ENCODE data around the gene CUL2.

The CUL2 gene

GRCh38 chr10:35017608-35018007, 72.5 kb downstream of the CUL2 start:
- no peak overlapping the region for H3K23ac ChIP-seq (ENCODE audit: low read length)
- H3K4ac ChIP-seq (ENCODE audit: low read depth, low read length): no peak overlapping the region
- H3K79me1 ChIP-seq (ENCODE audit: low read length): no peaks in the 10 kb centered on the region
- H3K9ac ChIP-seq (ENCODE audit: low read length): no peak overlapping the region
- no peak overlapping the region for H3K27ac ChIP-seq (ENCODE audit: low read depth, low read length)
- no peak overlapping the region for H4K8ac ChIP-seq (ENCODE audit: low read depth, low read length)
- H3K56ac ChIP-seq (ENCODE audit: low read length): no peak overlapping the region
- H3K4me2 ChIP-seq (ENCODE audit: low read length): no peak overlapping the region
- no peaks in the 10 kb centered on the region for H3K79me2 ChIP-seq (ENCODE audit: control insufficient read depth, insufficient read depth, low read length)
- no peak overlapping the region for H2BK15ac ChIP-seq (replicated peaks; ENCODE audit: low read depth)
- H4K5ac ChIP-seq (ENCODE audit: low read length): no peak overlapping the region
- no CpG with 5 or more reads among the region's 5 CpGs for WGBS (ENCODE audit: extremely low coverage, insufficient coverage, low lambda C conversion rate)
- no peak overlapping the region for H2AK5ac ChIP-seq (ENCODE audit: low read length)
- no peaks in the 10 kb centered on the region for H3K27me3 ChIP-seq (ENCODE audit: insufficient read depth, low read length, poor library complexity)
- peaks cover 2% of the 10 kb centered on the region for H3K4me1 ChIP-seq (ENCODE audit: control insufficient read depth, low read depth, low read length)
- H2BK5ac ChIP-seq (ENCODE audit: low read length): no peak overlapping the region
- no peak overlapping the region for H2BK120ac ChIP-seq (ENCODE audit: low read depth, low read length)
- no peak overlapping the region for H3K4me3 ChIP-seq (ENCODE audit: low read length)
- H3K18ac ChIP-seq (ENCODE audit: low read length): no peak overlapping the region
- H3K36me3 ChIP-seq (ENCODE audit: control insufficient read depth, insufficient read depth, low read length): no peaks in the 10 kb centered on the region
- no peak for DNase-seq

GRCh38 chr10:35015843-35016408, 74.2 kb downstream of the CUL2 start:
- Histone ChIP-seq H3K79me1 (ENCODE audit: low read length) (no peaks in the 10 kb centered on the region), H3K36me3 (ENCODE audit: control insufficient read depth, insufficient read depth, low read length) (no peaks in the 10 kb centered on the region), H3K79me2 (ENCODE audit: control insufficient read depth, insufficient read depth, low read length) (no peaks in the 10 kb centered on the region), H3K27ac (ENCODE audit: low read depth, low read length) (no peak overlapping the region), H3K18ac (ENCODE audit: low read length) (no peak overlapping the region), H2BK15ac (replicated peaks; ENCODE audit: low read depth) (no peak overlapping the region), H3K4me3 (ENCODE audit: low read length) (no peak overlapping the region), H4K5ac (ENCODE audit: low read length) (no peak overlapping the region), H3K27me3 (ENCODE audit: insufficient read depth, low read length, poor library complexity) (no peaks in the 10 kb centered on the region), H2BK120ac (ENCODE audit: low read depth, low read length) (no peak overlapping the region), H3K4ac (ENCODE audit: low read depth, low read length) (no peak overlapping the region), H2AK5ac (ENCODE audit: low read length) (no peak overlapping the region), H3K4me2 (ENCODE audit: low read length) (no peak overlapping the region), H3K9ac (ENCODE audit: low read length) (no peak overlapping the region), H3K4me1 (ENCODE audit: control insufficient read depth, low read depth, low read length) (peaks cover 3% of the 10 kb centered on the region), H3K23ac (ENCODE audit: low read length) (no peak overlapping the region), H2BK5ac (ENCODE audit: low read length) (no peak overlapping the region), H4K8ac (ENCODE audit: low read depth, low read length) (no peak overlapping the region), H3K56ac (ENCODE audit: low read length) (no peak overlapping the region)
- WGBS (ENCODE audit: extremely low coverage, insufficient coverage, low lambda C conversion rate): no CpG with 5 or more reads among the region's 5 CpGs
- no peak for DNase-seq

DNA sequence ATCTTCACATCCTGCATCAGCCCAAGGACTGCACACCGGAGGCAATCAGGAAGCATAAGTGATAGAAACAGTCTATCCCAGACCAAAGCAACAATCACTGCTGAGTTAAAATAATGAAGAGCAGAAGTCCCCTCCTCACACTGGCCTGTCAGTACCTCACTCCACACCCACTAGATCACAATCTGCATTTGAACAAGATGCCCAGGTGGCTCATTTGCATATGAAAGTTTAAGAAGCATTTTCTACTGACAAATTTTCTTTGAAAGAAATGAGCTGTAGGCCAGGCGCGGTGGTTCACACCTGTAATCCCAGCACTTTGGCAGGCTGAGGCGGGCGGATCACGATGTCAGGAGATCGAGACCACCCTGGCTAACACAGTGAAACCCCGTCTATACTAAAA, 77.4 kb downstream of the CUL2 start:
- Histone ChIP-seq H3K4me1 (ENCODE audit: control insufficient read depth, low read depth, low read length) (peaks cover 3% of the 10 kb centered on the region), H2AK5ac (ENCODE audit: low read length) (no peak overlapping the region), H2BK15ac (replicated peaks; ENCODE audit: low read depth) (no peak overlapping the region), H3K27ac (ENCODE audit: low read depth, low read length) (no peak overlapping the region), H3K27me3 (ENCODE audit: insufficient read depth, low read length, poor library complexity) (no peaks in the 10 kb centered on the region), H4K8ac (ENCODE audit: low read depth, low read length) (no peak overlapping the region), H3K18ac (ENCODE audit: low read length) (no peak overlapping the region), H3K4ac (ENCODE audit: low read depth, low read length) (no peak overlapping the region), H2BK5ac (ENCODE audit: low read length) (no peak overlapping the region), H3K4me3 (ENCODE audit: low read length) (no peak overlapping the region), H3K79me1 (ENCODE audit: low read length) (no peaks in the 10 kb centered on the region), H3K9ac (ENCODE audit: low read length) (no peak overlapping the region), H3K4me2 (ENCODE audit: low read length) (no peak overlapping the region), H3K36me3 (ENCODE audit: control insufficient read depth, insufficient read depth, low read length) (peaks cover 2% of the 10 kb centered on the region), H3K23ac (ENCODE audit: low read length) (no peak overlapping the region), H2BK120ac (ENCODE audit: low read depth, low read length) (no peak overlapping the region), H3K79me2 (ENCODE audit: control insufficient read depth, insufficient read depth, low read length) (no peaks in the 10 kb centered on the region), H3K56ac (ENCODE audit: low read length) (no peak overlapping the region), H4K5ac (ENCODE audit: low read length) (no peak overlapping the region)
- DNase-seq: peak; percentile 49
- WGBS (ENCODE audit: extremely low coverage, insufficient coverage, low lambda C conversion rate): no CpG with 5 or more reads among the region's 8 CpGs

GRCh38 chr10:35011771-35012191, 78.4 kb downstream of the CUL2 start:
- DNase-seq: no peak
- no peak overlapping the region for H3K9ac ChIP-seq (ENCODE audit: low read length)
- no peaks in the 10 kb centered on the region for H3K79me2 ChIP-seq (ENCODE audit: control insufficient read depth, insufficient read depth, low read length)
- WGBS (ENCODE audit: extremely low coverage, insufficient coverage, low lambda C conversion rate): no CpG with 5 or more reads among the region's 7 CpGs
- H2AK5ac ChIP-seq (ENCODE audit: low read length): no peak overlapping the region
- no peak overlapping the region for H3K56ac ChIP-seq (ENCODE audit: low read length)
- H3K4me3 ChIP-seq (ENCODE audit: low read length): no peak overlapping the region
- no peak overlapping the region for H4K8ac ChIP-seq (ENCODE audit: low read depth, low read length)
- H3K18ac ChIP-seq (ENCODE audit: low read length): no peak overlapping the region
- H3K27ac ChIP-seq (ENCODE audit: low read depth, low read length): no peak overlapping the region
- no peak overlapping the region for H4K5ac ChIP-seq (ENCODE audit: low read length)
- peaks cover 2% of the 10 kb centered on the region for H3K36me3 ChIP-seq (ENCODE audit: control insufficient read depth, insufficient read depth, low read length)
- no peak overlapping the region for H2BK15ac ChIP-seq (replicated peaks; ENCODE audit: low read depth)
- H3K79me1 ChIP-seq (ENCODE audit: low read length): no peaks in the 10 kb centered on the region
- peaks cover 3% of the 10 kb centered on the region for H3K4me1 ChIP-seq (ENCODE audit: control insufficient read depth, low read depth, low read length)
- H2BK120ac ChIP-seq (ENCODE audit: low read depth, low read length): no peak overlapping the region
- H3K4ac ChIP-seq (ENCODE audit: low read depth, low read length): no peak overlapping the region
- H3K4me2 ChIP-seq (ENCODE audit: low read length): no peak overlapping the region
- H3K23ac ChIP-seq (ENCODE audit: low read length): no peak overlapping the region
- H3K27me3 ChIP-seq (ENCODE audit: insufficient read depth, low read length, poor library complexity): no peaks in the 10 kb centered on the region
- H2BK5ac ChIP-seq (ENCODE audit: low read length): no peak overlapping the region

- no peaks in the 10 kb centered on the region for H3K79me2 ChIP-seq (ENCODE audit: control insufficient read depth, insufficient read depth, low read length)
- no peak overlapping the region for H4K8ac ChIP-seq (ENCODE audit: low read depth, low read length)
- no peak overlapping the region for H2BK5ac ChIP-seq (ENCODE audit: low read length)
- no CpG with 5 or more reads among the region's 4 CpGs for WGBS (ENCODE audit: extremely low coverage, insufficient coverage, low lambda C conversion rate)
- no peak overlapping the region for H3K9ac ChIP-seq (ENCODE audit: low read length)
- no peak overlapping the region for H2BK15ac ChIP-seq (replicated peaks; ENCODE audit: low read depth)
- no peaks in the 10 kb centered on the region for H3K27me3 ChIP-seq (ENCODE audit: insufficient read depth, low read length, poor library complexity)
- peaks cover 3% of the 10 kb centered on the region for H3K4me1 ChIP-seq (ENCODE audit: control insufficient read depth, low read depth, low read length)
- H2BK120ac ChIP-seq (ENCODE audit: low read depth, low read length): no peak overlapping the region
- no peak overlapping the region for H4K5ac ChIP-seq (ENCODE audit: low read length)
- DNase-seq: peak; percentile 84
- no peak overlapping the region for H3K4me3 ChIP-seq (ENCODE audit: low read length)
- no peak overlapping the region for H3K4ac ChIP-seq (ENCODE audit: low read depth, low read length)
- H3K23ac ChIP-seq (ENCODE audit: low read length): no peak overlapping the region
- H3K56ac ChIP-seq (ENCODE audit: low read length): no peak overlapping the region
- H2AK5ac ChIP-seq (ENCODE audit: low read length): no peak overlapping the region
- H3K18ac ChIP-seq (ENCODE audit: low read length): no peak overlapping the region
- H3K27ac ChIP-seq (ENCODE audit: low read depth, low read length): no peak overlapping the region
- H3K36me3 ChIP-seq (ENCODE audit: control insufficient read depth, insufficient read depth, low read length): peaks cover 2% of the 10 kb centered on the region
- no peak overlapping the region for H3K4me2 ChIP-seq (ENCODE audit: low read length)
- H3K79me1 ChIP-seq (ENCODE audit: low read length): no peaks in the 10 kb centered on the region
Observed at GRCh38 chr10:35007858-35008301, 82.3 kb downstream of the CUL2 start.

DNA sequence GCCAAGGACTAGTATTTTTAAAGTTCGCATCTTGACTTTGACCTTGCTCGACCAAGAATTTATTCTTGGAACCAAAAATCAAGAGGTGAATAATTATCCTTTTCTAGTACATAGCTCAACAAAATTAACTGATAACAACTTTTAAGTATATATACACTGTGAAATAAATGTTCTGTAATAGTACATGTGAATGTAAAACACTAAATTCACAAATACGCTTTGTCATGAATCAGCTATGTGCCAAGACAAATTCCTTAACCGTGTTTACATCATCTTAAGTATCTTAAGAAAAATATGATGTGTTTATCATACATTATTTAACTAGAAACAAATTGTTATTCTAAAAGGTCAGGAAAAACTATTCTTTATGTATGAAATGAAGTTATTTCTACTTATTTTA, 83.3 kb downstream of the CUL2 start:
- Histone ChIP-seq H4K5ac (ENCODE audit: low read length) (no peak overlapping the region), H3K27ac (ENCODE audit: low read depth, low read length) (no peak overlapping the region), H3K18ac (ENCODE audit: low read length) (no peak overlapping the region), H3K4me1 (ENCODE audit: control insufficient read depth, low read depth, low read length) (no peaks in the 10 kb centered on the region), H3K36me3 (ENCODE audit: control insufficient read depth, insufficient read depth, low read length) (peaks cover 2% of the 10 kb centered on the region), H3K4me2 (ENCODE audit: low read length) (no peak overlapping the region), H2BK15ac (replicated peaks; ENCODE audit: low read depth) (no peak overlapping the region), H2BK5ac (ENCODE audit: low read length) (no peak overlapping the region), H4K8ac (ENCODE audit: low read depth, low read length) (no peak overlapping the region), H3K4me3 (ENCODE audit: low read length) (no peak overlapping the region), H3K79me1 (ENCODE audit: low read length) (no peaks in the 10 kb centered on the region), H2AK5ac (ENCODE audit: low read length) (no peak overlapping the region), H3K23ac (ENCODE audit: low read length) (no peak overlapping the region), H3K56ac (ENCODE audit: low read length) (no peak overlapping the region), H3K27me3 (ENCODE audit: insufficient read depth, low read length, poor library complexity) (no peaks in the 10 kb centered on the region), H3K9ac (ENCODE audit: low read length) (no peak overlapping the region), H3K4ac (ENCODE audit: low read depth, low read length) (no peak overlapping the region), H3K79me2 (ENCODE audit: control insufficient read depth, insufficient read depth, low read length) (no peaks in the 10 kb centered on the region), H2BK120ac (ENCODE audit: low read depth, low read length) (no peak overlapping the region)
- no CpG with 5 or more reads among the region's 4 CpGs for WGBS (ENCODE audit: extremely low coverage, insufficient coverage, low lambda C conversion rate)
- DNase-seq: no peak
